GM18951 (cell line): Measurements from ENCODE around the gene SC5D.

Experiments used
- POLR2A ChIP-seq: IDR thresholded peaks from 4 replicates; pipeline ENCODE4 v1.6.1; 2011; ENCODE audit warnings: mild to moderate bottlenecking; ENCODE audit not compliant: insufficient read length, insufficient read depth; ENCODE audit errors: extremely low read depth
- in situ Hi-C: fragments of 300-500 bp; cut with MboI; formaldehyde crosslinking; loops from one replicate; pipeline ENCODE4 v1.12.0; 2022; ENCODE audit warnings: low sequenced_read_pairs, mixed read lengths, inconsistent platforms; ENCODE audit not compliant: unreplicated experiment

Gene SC5D

GRCh38 chr11:121300313-121300971 lies 7.9 kb downstream of the SC5D start:
- no peak for TF ChIP-seq POLR2A
- in situ Hi-C loops, result no loop called here

- no peak for TF ChIP-seq POLR2A
- in situ Hi-C loops, result no loop called here
Observed at GRCh38 chr11:121300972-121301699, 8.6 kb downstream of the SC5D start.

DNA sequence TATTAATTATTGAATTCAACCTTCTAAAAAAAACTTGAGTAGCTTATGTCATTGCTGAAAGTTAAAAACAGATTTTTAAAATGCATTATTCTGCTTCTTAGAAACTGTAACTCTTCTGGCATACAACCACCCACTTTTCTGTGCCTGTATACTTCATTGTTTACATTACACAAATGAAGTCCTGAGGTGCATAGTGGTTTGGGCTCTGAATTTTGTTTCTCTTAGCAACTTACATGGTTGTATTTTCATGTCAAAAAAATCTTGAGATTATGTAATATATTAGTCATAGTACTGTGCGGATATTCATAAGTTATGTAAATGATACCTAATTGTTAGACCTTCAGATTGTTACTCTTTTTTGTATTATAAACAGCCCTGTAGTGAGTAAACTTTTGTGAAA lies 12.2 kb downstream of the SC5D start:
- in situ Hi-C loops, result no loop called here
- no peak for TF ChIP-seq POLR2A

- in situ Hi-C loops, result no loop called here
Observed at GRCh38 chr11:121308816-121309215, 16.2 kb downstream of the SC5D start.

GRCh38 chr11:121309688-121310087 lies 17.1 kb downstream of the SC5D start:
- TF ChIP-seq POLR2A, result no peak
- in situ Hi-C loops, result loop anchor here (10.0 kb wide), 1 partner anchor 225 kb away; no protein-coding TSS in a partner anchor

More at GRCh38 chr11:121308816-121309215, 16.2 kb downstream of the SC5D start:
- TF ChIP-seq POLR2A, result no peak

GRCh38 chr11:121310908-121311307 lies 18.3 kb downstream of the SC5D start:
- TF ChIP-seq POLR2A, result no peak
- in situ Hi-C loops, result loop anchor here (10.0 kb wide), 1 partner anchor 224 kb away; no protein-coding TSS in a partner anchor

- no peak for TF ChIP-seq POLR2A
- in situ Hi-C loops, result loop anchor here (10.0 kb wide), 1 partner anchor 223 kb away; no protein-coding TSS in a partner anchor
Observed at GRCh38 chr11:121311373-121311772, 18.8 kb downstream of the SC5D start.

DNA sequence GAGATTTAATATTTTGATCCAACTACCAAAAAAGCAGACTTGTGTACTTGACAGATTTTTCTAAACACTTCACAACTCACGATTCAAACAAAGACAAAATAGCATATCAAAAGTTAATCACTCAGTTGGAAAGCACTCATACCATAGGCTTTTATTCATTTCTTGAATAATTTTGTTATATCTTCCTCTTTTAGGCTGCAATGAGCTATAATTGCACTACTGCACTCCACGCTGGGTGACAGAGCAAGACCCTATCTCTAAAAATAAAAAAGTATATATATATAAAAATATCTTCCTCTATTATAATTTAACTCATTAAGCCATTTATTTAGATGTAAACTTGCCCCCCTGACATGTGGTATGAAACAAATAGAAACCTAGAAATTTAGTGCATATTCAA lies 19.9 kb downstream of the SC5D start:
- TF ChIP-seq POLR2A, result no peak
- in situ Hi-C loops, result loop anchor here (10.0 kb wide), 1 partner anchor 222 kb away; no protein-coding TSS in a partner anchor

DNA sequence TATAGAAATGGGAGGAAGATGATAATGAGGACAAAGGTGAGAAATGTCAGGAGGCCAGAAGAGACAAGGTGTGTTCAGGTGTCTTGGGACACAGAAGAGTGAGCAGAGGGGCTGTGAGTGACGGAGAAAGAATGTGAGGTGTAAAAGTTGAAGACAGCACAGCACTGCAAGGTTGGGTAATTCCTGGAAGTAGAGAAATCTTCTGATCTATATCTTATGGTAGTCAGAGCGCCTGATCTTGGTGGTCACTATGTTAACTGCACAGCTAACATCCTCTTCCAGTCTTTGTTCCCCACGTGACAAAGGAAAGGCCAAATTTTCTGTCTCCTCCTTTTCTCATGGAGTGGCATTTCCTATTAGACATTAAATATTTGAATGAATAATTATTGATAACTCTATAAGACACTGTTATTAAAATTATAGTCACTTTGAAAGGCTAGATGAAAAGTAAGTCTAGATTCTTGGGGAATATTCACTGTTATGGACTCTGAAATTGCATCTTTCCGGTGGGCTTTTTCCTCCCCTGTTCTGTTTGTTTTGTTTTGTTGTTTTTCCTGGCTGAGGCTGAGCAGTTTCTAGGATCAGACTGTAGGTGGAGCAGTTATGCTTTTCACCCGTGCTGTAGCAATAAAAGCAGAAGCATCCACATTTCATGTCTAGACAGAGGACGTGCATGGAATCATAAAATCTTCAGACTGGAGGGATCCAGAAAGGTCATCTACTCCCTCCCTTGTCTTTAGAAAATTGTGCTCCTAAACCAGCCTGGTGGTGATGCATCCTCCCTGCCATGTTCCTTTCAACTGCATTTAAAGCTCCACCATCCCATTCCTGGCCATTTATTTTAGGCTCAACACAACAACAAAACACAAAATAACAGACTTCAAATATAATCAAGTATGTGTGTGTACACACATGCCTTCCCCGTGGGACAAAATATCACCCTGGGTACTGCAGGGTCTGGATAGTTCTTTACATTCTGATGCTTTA lies 26.6 kb downstream of the SC5D start:
- TF ChIP-seq POLR2A, result no peak
- in situ Hi-C loops, result loop anchor here (5.0 to 10.0 kb wide), 2 partner anchors 216 to 273 kb away; no protein-coding TSS in a partner anchor

GRCh38 chr11:121321614-121322243 lies 29.2 kb downstream of the SC5D start:
- in situ Hi-C loops, result loop anchor here (10.0 kb wide), 1 partner anchor 103 kb away; no protein-coding TSS in a partner anchor
- no peak for TF ChIP-seq POLR2A

DNA sequence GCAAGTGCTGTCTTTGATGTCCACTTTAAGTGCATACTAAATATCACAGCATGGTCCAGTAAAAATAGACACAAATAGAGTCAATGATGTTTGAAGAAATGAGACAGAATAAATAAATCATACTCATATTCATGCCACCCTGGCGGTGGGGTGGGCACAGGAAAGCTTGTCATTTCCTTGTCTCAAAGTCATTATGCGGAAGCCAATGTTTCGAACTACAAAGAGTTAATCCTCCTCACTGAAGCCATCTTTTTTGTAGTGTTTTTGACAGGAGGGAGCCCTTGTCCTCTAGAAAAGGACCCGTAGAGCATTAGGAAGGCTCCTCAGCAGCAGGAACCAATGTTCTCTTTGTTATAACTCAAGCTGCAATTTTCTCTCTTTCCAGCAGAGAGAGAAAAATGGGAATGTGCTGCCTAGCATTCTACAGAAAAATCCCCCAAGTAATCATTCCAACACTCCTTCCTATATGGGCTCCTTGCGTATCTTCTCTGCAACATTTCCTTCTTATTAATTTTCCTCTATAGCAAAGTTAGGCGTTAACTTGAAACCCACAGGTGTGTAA lies 30.6 kb downstream of the SC5D start:
- in situ Hi-C loops, result loop anchor here (10.0 kb wide), 1 partner anchor 102 kb away; no protein-coding TSS in a partner anchor
- no peak for TF ChIP-seq POLR2A

GRCh38 chr11:121326230-121326629 lies 33.7 kb downstream of the SC5D start:
- TF ChIP-seq POLR2A, result no peak
- in situ Hi-C loops, result loop anchor here (10.0 kb wide), 1 partner anchor 99 kb away; no protein-coding TSS in a partner anchor
